Measurements from ENCODE around the gene PRDX2. TPM values are rescaled to one million over a fixed set of nuclear protein-coding genes. Genes with fewer than 3 reads are reported as not detected.
"Not testable (repeated sequence)": the region's sequence is repeated elsewhere in the genome, so short reads cannot be mapped to it uniquely, and the experiment has no call there.

Gene PRDX2
- polyA plus RNA-seq, 1 donor from 2014 or later, result 195 TPM

GRCh38 chr19:12834976-12835757 lies 33.6 kb upstream of the PRDX2 start:
- Mint-ChIP-seq H3K27ac (peak overlapping the region; percentile 62 to 90 (median 81)), H3K27me3 (peaks cover 78% of the 10 kb centered on the region), H3K4me3 (peak overlapping the region in 3 of 4 donors; percentile 63 to 90 (median 73)), H3K9me3 (peaks cover 0 to 17% (median 6%) of the 10 kb centered on the region in 3 donors), H3K36me3 (no peaks in the 10 kb centered on the region), H3K4me1 (peaks cover 23 to 25% (median 24%) of the 10 kb centered on the region in 3 donors)

GRCh38 chr19:12834566-12834943 lies 33.0 kb upstream of the PRDX2 start, which contains the start of gene RTBDN:
RTBDN (minus strand) TSS chr19:12834579; CDS start chr19:12829979, 4,600 bp downstream.
- Mint-ChIP-seq H3K36me3 (no peaks in the 10 kb centered on the region), H3K9me3 (peaks cover 0 to 15% (median 6%) of the 10 kb centered on the region in 3 donors), H3K4me1 (peaks cover 21 to 25% (median 21%) of the 10 kb centered on the region in 3 donors), H3K27me3 (peaks cover 79% of the 10 kb centered on the region), H3K4me3 (peak within 1 kb of the TSS; percentile 61 to 90 (median 68)), H3K27ac (peak within 1 kb of the TSS; percentile 53 to 90 (median 62))

GRCh38 chr19:12833738-12834565 lies 32.4 kb upstream of the PRDX2 start:
- Mint-ChIP-seq H3K36me3 (no peaks in the 10 kb centered on the region), H3K9me3 (peaks cover 0 to 15% (median 6%) of the 10 kb centered on the region in 3 donors), H3K4me3 (peak overlapping the region; percentile 60 to 90 (median 68)), H3K27ac (peak overlapping the region in 2 of 3 donors; percentile 47 to 53), H3K27me3 (peaks cover 78% of the 10 kb centered on the region), H3K4me1 (peaks cover 16 to 25% (median 18%) of the 10 kb centered on the region in 3 donors)

- H3K4me3 Mint-ChIP-seq, result peak overlapping the region; percentile 9 to 61 (median 54)
- H3K27me3 Mint-ChIP-seq, result peaks cover 80% of the 10 kb centered on the region
- H3K4me1 Mint-ChIP-seq, result peaks cover 16 to 25% (median 18%) of the 10 kb centered on the region in 3 donors
- peak overlapping the region in 2 of 3 donors; percentile 51 to 90 for H3K27ac Mint-ChIP-seq
- H3K9me3 Mint-ChIP-seq, result peaks cover 0 to 15% (median 6%) of the 10 kb centered on the region in 3 donors
- H3K36me3 Mint-ChIP-seq, result no peaks in the 10 kb centered on the region
Observed at GRCh38 chr19:12833418-12833737, 31.8 kb upstream of the PRDX2 start.

GRCh38 chr19:12828494-12828893 lies 26.9 kb upstream of the PRDX2 start:
- H3K4me1 Mint-ChIP-seq, result peaks cover 6 to 24% (median 16%) of the 10 kb centered on the region in 3 donors
- peak overlapping the region in 1 of 4 donors; percentile 54 for H3K4me3 Mint-ChIP-seq
- no peak overlapping the region for H3K27ac Mint-ChIP-seq
- H3K36me3 Mint-ChIP-seq, result no peaks in the 10 kb centered on the region
- H3K27me3 Mint-ChIP-seq, result peaks cover 69% of the 10 kb centered on the region
- peaks cover 0 to 8% (median 6%) of the 10 kb centered on the region in 3 donors for H3K9me3 Mint-ChIP-seq

DNA sequence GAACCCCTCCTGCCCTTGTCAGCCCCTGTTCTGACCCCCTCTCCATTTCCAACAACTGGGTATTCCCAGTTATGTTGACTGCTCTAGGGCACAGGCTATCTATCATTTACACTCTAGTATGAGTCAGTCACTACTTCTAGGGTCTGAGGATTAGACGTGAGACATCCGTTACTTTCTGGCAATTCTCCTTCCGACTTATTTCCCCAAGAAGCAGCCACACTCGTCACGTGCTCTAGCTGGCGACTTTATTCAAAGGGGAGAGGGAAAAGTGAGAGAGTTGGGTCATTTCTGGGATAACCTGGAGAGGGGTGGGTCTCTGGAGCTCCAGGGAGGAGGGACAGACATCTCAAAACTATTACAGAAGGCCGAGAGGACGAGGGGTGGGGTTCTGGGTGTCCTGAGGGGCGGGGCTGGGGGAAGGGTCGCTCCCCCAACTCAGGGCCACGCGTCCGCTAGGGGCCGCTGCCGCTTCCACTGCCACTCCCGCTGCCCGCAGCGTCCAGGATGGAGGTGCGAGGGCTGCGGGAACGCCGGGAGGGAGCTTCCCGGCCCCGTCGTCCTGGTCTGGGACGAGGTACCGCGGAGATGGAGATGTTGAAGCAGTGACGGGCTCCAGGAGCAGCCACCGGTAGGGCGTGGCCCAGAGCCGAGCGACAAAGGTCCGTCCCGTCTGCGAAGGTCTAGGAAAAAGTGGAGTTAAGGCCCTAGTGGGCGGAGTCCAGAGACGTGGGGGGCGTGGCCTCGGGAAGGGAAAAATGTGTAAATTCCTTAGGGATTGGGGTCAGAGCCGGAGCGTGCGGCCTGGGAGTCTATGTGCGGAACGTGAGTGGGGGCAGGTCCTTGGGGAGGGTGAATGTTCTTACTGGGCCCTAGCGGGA lies 23.9 kb upstream of the PRDX2 start:
- Mint-ChIP-seq H3K27ac (no peak overlapping the region), H3K4me1 (peaks cover 0 to 5% (median 2%) of the 10 kb centered on the region in 3 donors), H3K27me3 (peaks cover 42% of the 10 kb centered on the region), H3K4me3 (peak overlapping the region in 1 of 4 donors; percentile 54), H3K36me3 (no peaks in the 10 kb centered on the region), H3K9me3 (peaks cover 0 to 1% (median 0%) of the 10 kb centered on the region in 3 donors)

DNA sequence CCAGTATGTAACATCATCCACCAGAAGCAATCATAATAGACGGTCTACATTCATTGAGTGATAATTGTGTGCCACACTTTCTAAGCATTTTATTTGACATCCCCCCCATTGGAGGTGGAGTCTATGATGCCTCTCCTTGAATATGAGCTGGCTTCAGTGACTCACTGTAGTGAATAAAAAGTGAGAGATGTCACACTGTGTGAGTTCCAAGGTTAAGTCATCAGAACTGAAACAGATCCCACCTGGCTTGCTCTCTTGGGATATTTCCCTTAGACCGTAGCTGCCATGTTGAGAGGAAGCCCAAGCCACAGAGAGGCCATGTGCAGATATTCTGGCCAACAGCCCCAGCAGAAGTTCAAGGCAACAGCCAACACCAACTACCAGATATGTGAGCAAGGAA lies 20.2 kb upstream of the PRDX2 start:
- Mint-ChIP-seq H3K27ac (no peak overlapping the region), H3K27me3 (peaks cover 16% of the 10 kb centered on the region)

GRCh38 chr19:12817810-12818209 lies 16.2 kb upstream of the PRDX2 start:
- not testable (repeated sequence) for H3K4me3 Mint-ChIP-seq, H3K4me1 Mint-ChIP-seq, H3K27ac Mint-ChIP-seq, H3K36me3 Mint-ChIP-seq, H3K27me3 Mint-ChIP-seq, H3K9me3 Mint-ChIP-seq

More for the DNA sequence above, 20.2 kb upstream of the PRDX2 start:
- Mint-ChIP-seq H3K9me3 (no peaks in the 10 kb centered on the region), H3K4me1 (peaks cover 0 to 3% (median 2%) of the 10 kb centered on the region in 3 donors), H3K4me3 (no peak overlapping the region), H3K36me3 (no peaks in the 10 kb centered on the region)

- H3K36me3 Mint-ChIP-seq, H3K4me3 Mint-ChIP-seq, H3K4me1 Mint-ChIP-seq, H3K27ac Mint-ChIP-seq, H3K27me3 Mint-ChIP-seq, H3K9me3 Mint-ChIP-seq: not testable (repeated sequence)
Observed at GRCh38 chr19:12817188-12817587, 15.6 kb upstream of the PRDX2 start.

GRCh38 chr19:12815088-12815487 lies 13.5 kb upstream of the PRDX2 start:
- no peak overlapping the region for H3K4me3 Mint-ChIP-seq
- no peaks in the 10 kb centered on the region for H3K4me1 Mint-ChIP-seq
- H3K27ac Mint-ChIP-seq, result no peak overlapping the region
- no peaks in the 10 kb centered on the region for H3K27me3 Mint-ChIP-seq
- peaks cover 4% of the 10 kb centered on the region for H3K36me3 Mint-ChIP-seq
- H3K9me3 Mint-ChIP-seq, result no peaks in the 10 kb centered on the region

- Mint-ChIP-seq H3K4me1 (peaks cover 9 to 16% (median 14%) of the 10 kb centered on the region in 3 donors), H3K27ac (peak within 1 kb of the TSS; percentile 89 to 96 (median 92)), H3K27me3 (no peaks in the 10 kb centered on the region), H3K9me3 (no peaks in the 10 kb centered on the region), H3K4me3 (peak within 1 kb of the TSS; percentile 89 to 98 (median 95)), H3K36me3 (peaks cover 4% of the 10 kb centered on the region)
Observed at GRCh38 chr19:12806242-12807081, 4.9 kb upstream of the PRDX2 start, which contains the start of gene RNASEH2A. RNASEH2A (plus strand) TSS chr19:12806584; CDS start chr19:12806674, 90 bp downstream.

GRCh38 chr19:12804051-12804450 lies 2.5 kb upstream of the PRDX2 start:
- Mint-ChIP-seq H3K27me3 (no peaks in the 10 kb centered on the region), H3K4me1 (peaks cover 15 to 22% (median 20%) of the 10 kb centered on the region in 3 donors), H3K4me3 (peak overlapping the region in 3 of 4 donors; percentile 17 to 82 (median 76)), H3K9me3 (no peaks in the 10 kb centered on the region), H3K36me3 (peaks cover 1% of the 10 kb centered on the region), H3K27ac (no peak overlapping the region)

- Mint-ChIP-seq H3K9me3 (no peaks in the 10 kb centered on the region), H3K36me3 (peaks cover 1% of the 10 kb centered on the region), H3K27ac (peak overlapping the region; percentile 19 to 62 (median 43)), H3K27me3 (no peaks in the 10 kb centered on the region), H3K4me3 (peak overlapping the region; percentile 79 to 92 (median 88)), H3K4me1 (peaks cover 15 to 22% (median 18%) of the 10 kb centered on the region in 3 donors)
Observed at GRCh38 chr19:12802267-12803106, 887 bp upstream of the PRDX2 start.
